Caco-2 (cell line): ENCODE measurements around the gene TTLL8. TPM values are rescaled to one million over a fixed set of nuclear protein-coding genes. Genes with fewer than 3 reads are reported as not detected.

Experiments used
- BruUV-seq: library from RNA; stranded (reverse); fragments of 400-500 nt; replicated peaks from 2 replicates; lab custom pipeline; 2021; lab: Mats Ljungman, UMichigan
- CTCF ChIA-PET: fragments of 300-600 bp; sonication (Branson Sonifier 250); formaldehyde crosslinking; loops from one replicate; lab custom pipeline; 2022; ENCODE audit warnings: antibody characterized with exemption; lab: Charles Lee
- POLR2A ChIA-PET: fragments of 300-600 bp; sonication (Branson Sonifier 250); formaldehyde crosslinking; loops from one replicate; lab custom pipeline; 2022; ENCODE audit warnings: antibody characterized with exemption; lab: Charles Lee
- DNase-seq, 2 experiments: peaks; one replicate each; pipeline versions ENCODE4 v3.0.0 to v3.0.0-alpha.2; 2020 to 2022
- H3K27me3 ChIP-seq: replicated peaks from 2 replicates; pipeline ENCODE4 v1.6.0; 2011; ENCODE audit warnings: low read length; ENCODE audit not compliant: control insufficient read depth, insufficient read depth
- H3K36me3 ChIP-seq: 2 replicates; pipeline ENCODE4 v1.5.1; 2011; ENCODE audit warnings: low read length; ENCODE audit not compliant: control insufficient read depth, insufficient read depth
- H3K4me1 ChIP-seq: fragments of 250-450 bp; sonication (Bioruptor Pico); 2 replicates; pipeline ENCODE4 v1.5.1; 2020; ENCODE audit warnings: mild to moderate bottlenecking
- H3K4me3 ChIP-seq: 2 replicates; pipeline ENCODE4 v1.5.1; 2011; ENCODE audit warnings: low read depth, mild to moderate bottlenecking, control low read depth, low read length
- H3K9me3 ChIP-seq: fragments of 250-450 bp; sonication (Bioruptor Pico); 2 replicates; pipeline ENCODE4 v1.5.1; 2020; ENCODE audit warnings: mild to moderate bottlenecking, moderate library complexity
- H3K27ac Mint-ChIP-seq: one replicate; pipeline ENCODE4 v1.8.0; 2022; ENCODE audit warnings: mixed read lengths; ENCODE audit not compliant: unreplicated experiment
- H3K27me3 Mint-ChIP-seq: one replicate; pipeline ENCODE4 v1.8.0; 2022; ENCODE audit warnings: mixed read lengths; ENCODE audit not compliant: insufficient read depth, unreplicated experiment
- H3K36me3 Mint-ChIP-seq: one replicate; pipeline ENCODE4 v1.8.0; 2022; ENCODE audit warnings: mild to moderate bottlenecking, mixed read lengths; ENCODE audit not compliant: insufficient read depth, unreplicated experiment
- H3K4me1 Mint-ChIP-seq: one replicate; pipeline ENCODE4 v1.8.0; 2022; ENCODE audit warnings: low read depth, mixed read lengths; ENCODE audit not compliant: unreplicated experiment
- H3K4me3 Mint-ChIP-seq: one replicate; pipeline ENCODE4 v1.8.0; 2022; ENCODE audit warnings: mild to moderate bottlenecking, moderate library complexity, mixed read lengths; ENCODE audit not compliant: unreplicated experiment
- H3K9me3 Mint-ChIP-seq: one replicate; pipeline ENCODE4 v1.8.0; 2022; ENCODE audit warnings: mixed read lengths; ENCODE audit not compliant: unreplicated experiment
- CTCF ChIP-seq, 2 experiments: fragments of 200-600 bp in 1 of 2; IDR thresholded peaks; 1 replicate in 1 of 2; 2 replicates in 1 of 2; pipeline versions ENCODE4 v1.5.1 to v1.8.0; 2011 to 2022; ENCODE audit warnings: antibody characterized with exemption in 1 of 2, control low read depth in 1 of 2, inconsistent platforms in 1 of 2, low read depth in 1 of 2, low read length in 1 of 2, mild to moderate bottlenecking in 1 of 2, moderate library complexity in 1 of 2; ENCODE audit not compliant: insufficient read depth in 1 of 2, severe bottlenecking in 1 of 2, unreplicated experiment in 1 of 2
- intact Hi-C: fragments of 100-400 bp; cut with micrococcal nuclease; formaldehyde crosslinking; loops from one replicate; pipeline ENCODE4 v1.10.0; 2022; ENCODE audit not compliant: unreplicated experiment
- total RNA-seq: library from RNA; stranded (reverse); gene quantifications from 2 replicates; pipeline ENCODE4 v1.2.3, GENCODE V29; 2022

The TTLL8 gene
- total RNA-seq, 1 experiment from 2014 or later = not detected

- BruUV-seq = no TSS peak
- POLR2A ChIA-PET = no interaction called here
- CTCF ChIA-PET = no interaction called here
Measured at GRCh38 chr22:50074056-50074455, 16.0 kb upstream of the TTLL8 start.

GRCh38 chr22:50072714-50073538 is 14.8 kb upstream of the TTLL8 start:
- no peak overlapping the region for H3K27ac Mint-ChIP-seq

More at GRCh38 chr22:50074056-50074455, 16.0 kb upstream of the TTLL8 start:
- no peaks in the 10 kb centered on the region for H3K27me3 Mint-ChIP-seq
- TF ChIP-seq CTCF (IDR thresholded peaks at IDR 0.05; ENCODE audit: insufficient read depth in 1 of 2, low read depth in 1 of 2, low read length in 1 of 2, severe bottlenecking in 1 of 2, unreplicated experiment in 1 of 2) = no peak
- H3K27ac Mint-ChIP-seq = no peak overlapping the region
- H3K4me1 Mint-ChIP-seq = no peaks in the 10 kb centered on the region
- H3K36me3 Mint-ChIP-seq = no peaks in the 10 kb centered on the region
- intact Hi-C loops = no loop called here
- Histone ChIP-seq H3K36me3 (no peaks in the 10 kb centered on the region), H3K9me3 (no peaks in the 10 kb centered on the region), H3K4me3 (no peak overlapping the region), H3K27me3 (no peaks in the 10 kb centered on the region), H3K4me1 (no peaks in the 10 kb centered on the region)
- no peak for DNase-seq
- H3K4me3 Mint-ChIP-seq = no peak overlapping the region
- no peaks in the 10 kb centered on the region for H3K9me3 Mint-ChIP-seq

GRCh38 chr22:50072167-50072555 is 14.1 kb upstream of the TTLL8 start:
- no peak for DNase-seq
- BruUV-seq = no TSS peak
- H3K4me3 ChIP-seq = no peak overlapping the region
- Mint-ChIP-seq H3K36me3 (no peaks in the 10 kb centered on the region), H3K27ac (no peak overlapping the region), H3K4me3 (no peak overlapping the region), H3K27me3 (no peaks in the 10 kb centered on the region), H3K4me1 (no peaks in the 10 kb centered on the region), H3K9me3 (no peaks in the 10 kb centered on the region)
- intact Hi-C loops = no loop called here
- no peaks in the 10 kb centered on the region for H3K36me3 ChIP-seq
- CTCF ChIA-PET = no interaction called here
- no peaks in the 10 kb centered on the region for H3K4me1 ChIP-seq
- H3K9me3 ChIP-seq = no peaks in the 10 kb centered on the region
- no peak for TF ChIP-seq CTCF (IDR thresholded peaks at IDR 0.05; ENCODE audit: insufficient read depth in 1 of 2, low read depth in 1 of 2, low read length in 1 of 2, severe bottlenecking in 1 of 2, unreplicated experiment in 1 of 2)
- POLR2A ChIA-PET = no interaction called here
- H3K27me3 ChIP-seq = no peaks in the 10 kb centered on the region

More at GRCh38 chr22:50072714-50073538, 14.8 kb upstream of the TTLL8 start:
- no peaks in the 10 kb centered on the region for H3K27me3 ChIP-seq
- no peaks in the 10 kb centered on the region for H3K4me1 ChIP-seq
- no peak for DNase-seq
- intact Hi-C loops = no loop called here
- H3K27me3 Mint-ChIP-seq = no peaks in the 10 kb centered on the region
- no TSS peak for BruUV-seq
- H3K9me3 ChIP-seq = no peaks in the 10 kb centered on the region
- POLR2A ChIA-PET = no interaction called here
- no peak overlapping the region for H3K4me3 Mint-ChIP-seq
- CTCF ChIA-PET = no interaction called here
- no peaks in the 10 kb centered on the region for H3K4me1 Mint-ChIP-seq
- no peak for TF ChIP-seq CTCF (IDR thresholded peaks at IDR 0.05; ENCODE audit: insufficient read depth in 1 of 2, low read depth in 1 of 2, low read length in 1 of 2, severe bottlenecking in 1 of 2, unreplicated experiment in 1 of 2)
- no peaks in the 10 kb centered on the region for H3K9me3 Mint-ChIP-seq
- H3K4me3 ChIP-seq = no peak overlapping the region
- no peaks in the 10 kb centered on the region for H3K36me3 ChIP-seq
- H3K36me3 Mint-ChIP-seq = no peaks in the 10 kb centered on the region
